Endometrium (tissue), 2 donors: Measurements from ENCODE around the gene STIP1.
"Not testable (repeated sequence)": the region's sequence is repeated elsewhere in the genome, so short reads cannot be mapped to it uniquely, and the experiment has no call there.

ENCODE experiments used
- FAIRE-seq: peaks from 2 replicates; lab custom pipeline; 2012; peaks lifted over from hg19 to GRCh38; lab: Jason Lieb, UNC
- donor health status: control.
- donor health status: control.

Gene STIP1

GRCh38 chr11:64157631-64158394, 28.2 kb upstream of the STIP1 start:
- no peak for FAIRE-seq

DNA sequence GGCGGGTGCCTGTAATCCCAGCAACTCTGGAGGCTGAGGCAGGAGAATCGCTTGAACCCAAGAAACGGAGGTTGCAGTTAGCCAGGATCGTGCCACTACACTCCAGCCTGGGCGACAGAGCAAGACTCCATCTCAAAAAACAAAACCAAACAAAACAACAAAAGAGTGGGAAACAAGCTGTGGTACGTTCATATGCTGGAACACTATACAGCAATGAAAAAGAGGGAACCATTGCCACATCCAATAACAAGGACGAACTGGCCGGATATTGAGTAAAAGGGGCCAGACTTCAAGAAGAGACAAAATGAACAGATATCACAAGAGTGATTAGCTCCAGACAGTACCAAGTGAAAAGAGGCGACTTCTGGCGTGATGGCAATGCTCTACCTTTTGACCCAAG, 24.9 kb upstream of the STIP1 start:
- FAIRE-seq = no peak

- FAIRE-seq = not testable (repeated sequence)
Measured at GRCh38 chr11:64162769-64163168, 23.2 kb upstream of the STIP1 start.

- FAIRE-seq = no peak
Measured at GRCh38 chr11:64163951-64164350, 22.0 kb upstream of the STIP1 start.

DNA sequence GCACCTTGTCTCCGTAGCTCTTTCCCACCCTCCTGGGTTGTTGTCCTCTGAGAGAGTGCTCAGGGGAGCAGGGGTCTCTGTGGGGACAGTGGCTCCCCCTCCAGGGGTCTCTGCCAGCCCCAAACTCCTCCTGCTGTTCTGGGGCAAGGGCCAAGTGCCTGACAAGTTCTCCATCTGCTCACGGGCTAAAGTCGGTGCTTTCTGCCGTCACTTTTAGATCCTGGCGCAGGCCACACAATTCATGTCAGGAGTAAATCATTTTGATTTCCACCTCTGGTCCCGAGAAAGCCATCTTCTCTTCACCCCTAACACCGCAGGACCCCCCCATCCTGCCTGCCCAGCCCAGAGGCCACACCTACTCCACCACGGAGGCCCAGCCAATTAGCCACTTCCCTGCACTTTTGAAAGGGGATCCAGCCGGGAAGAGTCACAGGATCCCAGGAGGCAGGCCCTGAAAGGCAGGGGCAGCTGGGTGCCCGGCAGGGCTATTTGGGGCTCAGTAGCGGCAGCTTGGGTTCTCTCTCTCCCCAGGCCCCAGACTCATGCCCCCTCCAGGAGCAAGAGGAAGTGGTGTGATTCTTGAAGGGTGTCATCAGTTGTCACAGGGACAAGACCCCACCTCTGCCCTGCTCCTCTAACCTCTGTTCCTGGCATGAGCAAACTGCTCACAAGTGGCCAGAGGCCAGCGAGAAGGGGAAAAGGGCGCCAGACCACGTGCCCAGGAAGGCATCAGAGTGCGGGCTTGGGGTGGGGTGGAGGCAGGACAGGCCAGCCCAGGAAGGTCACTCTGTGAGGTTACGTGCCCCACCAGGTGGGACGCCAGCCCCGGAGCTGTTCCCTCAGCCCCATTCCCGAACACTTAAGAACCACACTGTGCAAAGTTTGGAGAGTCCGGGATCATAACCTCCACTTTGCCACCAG, 21.3 kb upstream of the STIP1 start:
- no peak for FAIRE-seq

GRCh38 chr11:64165481-64165841, 20.5 kb upstream of the STIP1 start:
- no peak for FAIRE-seq

GRCh38 chr11:64165842-64166635, 19.9 kb upstream of the STIP1 start, which contains the start of gene MACROD1:
TSS of gene MACROD1 (minus strand) at chr11:64166113. CDS start at chr11:64165994, 119 bp downstream.
- no peak for FAIRE-seq

- no peak for FAIRE-seq
Measured at GRCh38 chr11:64170419-64170818, 15.6 kb upstream of the STIP1 start.

GRCh38 chr11:64173616-64174355, 12.2 kb upstream of the STIP1 start:
- no peak for FAIRE-seq

GRCh38 chr11:64176751-64177150, 9.2 kb upstream of the STIP1 start:
- FAIRE-seq = no peak

DNA sequence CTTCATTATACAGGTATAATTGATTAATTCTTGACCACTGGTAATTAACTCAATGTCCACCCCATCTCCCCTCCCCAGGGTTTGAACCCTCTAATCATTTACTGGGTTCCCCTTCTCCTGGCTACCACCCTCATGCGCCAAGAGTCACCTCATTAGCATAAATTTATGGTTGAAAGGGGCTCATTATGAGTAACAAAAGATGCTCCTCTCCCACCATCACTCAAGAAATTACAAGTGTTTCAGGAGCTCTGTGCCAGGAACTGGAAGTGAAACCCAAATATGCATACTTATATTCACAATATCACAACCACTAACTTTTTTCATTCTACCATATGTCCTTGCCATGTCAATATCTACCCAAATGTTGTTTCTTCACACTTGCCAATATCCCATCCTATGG, 7.8 kb upstream of the STIP1 start:
- FAIRE-seq = no peak

DNA sequence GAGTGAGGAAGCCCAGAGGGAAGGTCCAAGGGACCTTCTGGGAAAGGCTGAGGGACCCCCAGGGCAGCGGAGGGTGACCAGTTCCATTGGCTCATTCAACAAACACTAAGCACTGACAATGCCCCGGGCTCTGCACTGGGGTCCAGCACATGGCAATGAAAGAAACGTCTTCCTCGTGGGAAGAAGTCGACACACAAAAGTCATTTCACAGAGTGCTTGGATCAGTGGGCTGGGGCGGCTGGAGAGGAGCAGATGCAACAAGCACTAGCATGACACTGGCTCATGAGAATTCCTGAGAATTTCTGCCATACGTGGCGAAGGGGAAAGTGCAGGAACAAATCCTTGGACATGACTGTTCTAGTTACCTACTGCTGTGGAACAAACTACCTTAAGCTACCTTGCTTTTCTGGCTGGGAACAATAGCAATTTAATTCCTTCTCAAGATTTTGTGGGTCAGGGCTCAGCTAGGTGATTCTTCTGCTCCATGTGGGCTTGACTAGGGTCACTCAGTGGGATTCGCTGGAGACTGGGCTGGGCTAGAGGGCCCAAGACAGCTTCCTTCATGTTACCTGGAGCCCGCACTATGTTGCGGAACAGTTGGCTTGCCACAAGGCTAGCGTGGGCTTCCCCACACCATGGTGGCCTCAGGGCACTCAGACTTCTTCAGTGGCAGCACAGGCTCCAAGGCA, 6.9 kb upstream of the STIP1 start:
- no peak for FAIRE-seq

GRCh38 chr11:64180891-64181290, 5.1 kb upstream of the STIP1 start:
- FAIRE-seq = no peak

DNA sequence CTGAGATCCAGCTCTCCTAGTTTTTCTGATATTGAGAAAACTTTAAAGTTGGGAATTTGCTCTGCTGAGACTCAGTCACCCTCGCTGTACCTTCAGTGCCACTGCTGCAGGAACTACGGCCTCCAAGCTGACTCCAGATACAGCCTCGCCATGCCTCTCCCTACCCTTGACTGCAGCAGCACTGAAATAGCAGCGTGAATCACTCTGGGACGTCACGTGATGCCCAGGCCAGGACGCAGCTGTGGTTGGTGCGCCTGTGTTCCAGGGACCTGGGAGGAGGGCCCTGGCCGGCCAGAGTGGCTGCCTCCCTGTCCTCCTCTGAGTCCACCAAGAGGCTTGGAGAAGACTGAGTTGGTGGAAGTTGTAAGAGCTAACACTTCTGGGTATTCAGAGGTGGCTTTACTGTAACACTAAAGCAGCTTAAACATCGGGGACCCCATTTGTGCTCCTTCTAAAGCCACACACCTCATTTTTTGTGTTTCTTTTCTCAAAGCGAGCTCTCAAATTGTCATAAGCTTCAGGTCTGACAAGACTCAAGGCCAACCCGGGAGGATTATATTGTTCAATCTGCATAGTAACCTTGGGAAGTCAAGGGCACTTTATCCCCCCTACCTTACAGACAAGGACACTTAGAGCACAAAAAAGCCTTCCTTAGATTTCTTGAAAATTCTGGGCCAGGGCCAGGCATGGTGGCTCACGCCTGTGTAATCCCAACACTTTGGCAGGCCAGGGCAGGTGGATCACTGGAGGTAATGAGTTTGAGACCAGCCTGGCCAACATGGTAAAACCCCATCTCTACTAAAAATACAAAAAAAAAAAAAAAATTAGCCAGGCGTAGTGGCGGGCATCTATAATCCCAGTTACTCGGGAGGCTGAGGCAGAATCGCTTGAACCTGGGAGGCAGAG, 4.2 kb upstream of the STIP1 start:
- FAIRE-seq = no peak

- no peak for FAIRE-seq
Measured at GRCh38 chr11:64183890-64184289, 2.1 kb upstream of the STIP1 start.

GRCh38 chr11:64185175-64185692, 737 bp upstream of the STIP1 start:
- no peak for FAIRE-seq

DNA sequence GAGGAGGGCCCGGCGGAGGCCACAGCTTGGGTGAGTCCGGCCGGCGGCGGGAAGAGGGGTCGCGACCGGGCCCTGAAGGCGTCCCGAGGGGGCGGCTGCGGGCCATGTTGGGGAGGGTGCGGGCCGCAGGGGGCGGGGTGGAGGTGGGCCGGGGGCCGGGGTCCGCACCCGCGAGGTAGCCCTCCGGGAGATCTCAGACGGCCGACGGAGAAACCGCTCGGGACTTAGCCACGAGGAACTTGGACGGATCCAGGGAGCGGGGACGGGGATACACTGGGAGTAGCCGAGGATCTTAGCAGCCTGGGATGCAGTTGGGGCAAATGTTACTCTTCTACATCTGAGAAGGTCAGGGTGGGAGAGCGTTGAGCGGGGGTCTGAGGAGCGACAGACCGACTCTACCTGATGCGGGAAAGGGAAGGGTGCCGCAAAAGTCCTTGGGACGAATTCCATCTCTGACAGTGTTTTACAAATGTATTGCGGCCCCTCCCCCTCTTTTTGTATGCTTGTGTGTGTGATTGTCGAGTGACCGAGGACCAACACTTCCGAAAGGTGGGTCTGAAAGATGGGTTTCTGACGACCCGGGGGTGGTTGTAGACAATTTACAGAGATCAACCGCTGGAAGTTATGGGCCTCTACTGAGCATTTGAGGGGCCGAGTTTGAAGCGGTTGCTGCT, 658 bp downstream of the STIP1 start:
- no peak for FAIRE-seq

- FAIRE-seq = no peak
Measured at GRCh38 chr11:64192434-64192833, 6.5 kb downstream of the STIP1 start.

DNA sequence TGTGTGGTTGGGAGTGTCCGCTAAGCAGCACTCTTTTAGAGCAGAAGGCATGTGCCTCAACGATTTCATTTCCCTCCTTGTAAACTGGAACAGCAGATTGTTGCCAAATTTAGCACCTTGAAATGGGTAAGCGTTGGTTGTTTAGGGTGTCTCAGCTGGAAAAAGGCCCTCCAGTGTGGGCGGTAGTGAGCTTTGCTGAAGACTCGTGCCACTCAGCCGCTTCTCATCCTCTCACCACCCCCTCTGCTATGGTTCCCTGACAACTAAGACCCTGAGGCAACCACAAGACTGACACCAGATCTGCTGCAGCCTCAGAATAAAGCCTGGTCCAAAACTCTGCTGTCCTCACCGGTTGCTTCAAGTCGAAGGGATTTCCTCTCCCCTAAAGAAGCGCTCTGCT, 10.7 kb downstream of the STIP1 start:
- no peak for FAIRE-seq
